CD1c-positive myeloid dendritic cell (primary cell): ENCODE results near the gene WWC1.

Experiments used
- DNase-seq: peaks from one replicate; pipeline ENCODE4 v3.0.0-alpha.2; 2016; ENCODE audit errors: extremely low spot score

WWC1 gene

GRCh38 chr5:168362097-168362885 is 70.8 kb downstream of the WWC1 start:
- no peak for DNase-seq

- no peak for DNase-seq
Observed at GRCh38 chr5:168364151-168364661, 72.8 kb downstream of the WWC1 start.

DNA sequence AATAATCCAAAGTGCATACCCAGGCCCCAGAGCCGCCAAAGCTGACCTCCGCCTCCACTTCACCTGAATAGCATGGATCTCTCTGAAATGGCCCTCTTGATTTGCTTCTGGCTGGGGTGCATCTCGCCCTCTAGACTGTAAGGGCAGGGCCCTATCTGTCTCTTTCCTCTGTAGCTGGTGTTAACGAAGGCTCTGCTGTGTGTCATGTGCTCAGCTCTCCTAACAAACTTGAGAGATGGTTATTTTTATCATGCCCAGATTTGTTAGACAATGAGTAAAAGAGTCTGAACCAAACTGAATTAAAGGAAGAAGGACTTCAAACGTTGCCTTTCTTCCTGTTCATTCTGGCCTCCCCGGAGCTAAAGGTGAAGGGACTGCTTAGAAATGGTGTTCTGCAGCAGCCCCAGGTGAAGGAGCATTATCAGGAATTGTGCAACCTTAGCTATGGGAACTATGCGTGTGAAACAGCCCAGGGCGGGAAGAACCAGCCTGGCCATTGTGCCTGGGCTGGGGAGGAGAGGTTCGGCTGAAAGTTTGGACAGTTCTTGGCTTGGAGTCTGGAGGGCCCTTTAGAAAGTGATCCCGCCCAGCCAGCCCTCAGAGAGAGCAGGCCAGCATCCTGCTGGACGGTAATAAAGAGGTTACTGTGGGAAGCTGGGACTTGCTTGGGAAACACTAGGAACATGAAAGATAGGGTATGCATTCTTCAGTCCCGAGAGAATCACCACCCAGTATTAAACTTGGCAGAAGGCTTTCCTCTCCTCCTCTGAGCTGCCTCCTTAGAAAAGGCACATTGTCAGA is 73.5 kb downstream of the WWC1 start:
- no peak for DNase-seq

- no peak for DNase-seq
Observed at GRCh38 chr5:168365581-168366081, 74.2 kb downstream of the WWC1 start.

GRCh38 chr5:168366116-168366515 is 74.7 kb downstream of the WWC1 start:
- DNase-seq, result no peak

- no peak for DNase-seq
Observed at GRCh38 chr5:168368854-168369253, 77.4 kb downstream of the WWC1 start.

GRCh38 chr5:168370831-168371230 is 79.4 kb downstream of the WWC1 start:
- no peak for DNase-seq

DNA sequence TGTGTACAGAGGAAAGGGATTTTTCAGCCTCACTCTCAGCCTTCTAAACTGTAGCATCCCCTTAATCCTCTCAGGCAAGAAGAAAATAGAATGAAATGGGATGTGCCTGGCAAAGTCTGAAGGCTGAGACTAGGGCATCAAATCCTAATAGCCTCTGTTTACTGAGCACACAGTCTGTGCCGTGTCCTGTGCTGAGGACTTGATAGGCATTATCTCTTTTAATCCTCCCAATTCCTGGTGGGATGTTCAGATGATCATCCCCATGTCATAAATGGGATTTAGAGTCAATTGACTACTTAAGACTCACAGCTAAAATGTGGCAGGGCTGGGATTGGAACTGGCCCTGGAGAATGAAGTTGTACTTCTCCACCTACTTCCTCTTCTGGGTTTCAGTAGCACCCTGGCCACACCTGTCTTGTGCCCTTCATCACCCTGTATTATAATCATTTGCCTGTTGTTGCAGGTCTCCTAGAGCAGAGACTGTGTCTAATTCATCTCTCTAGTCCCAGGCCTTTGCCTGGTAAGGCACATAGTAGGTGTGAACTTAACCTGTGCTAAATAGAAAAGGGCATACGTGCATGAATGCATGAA is 81.0 kb downstream of the WWC1 start:
- DNase-seq, result no peak

DNA sequence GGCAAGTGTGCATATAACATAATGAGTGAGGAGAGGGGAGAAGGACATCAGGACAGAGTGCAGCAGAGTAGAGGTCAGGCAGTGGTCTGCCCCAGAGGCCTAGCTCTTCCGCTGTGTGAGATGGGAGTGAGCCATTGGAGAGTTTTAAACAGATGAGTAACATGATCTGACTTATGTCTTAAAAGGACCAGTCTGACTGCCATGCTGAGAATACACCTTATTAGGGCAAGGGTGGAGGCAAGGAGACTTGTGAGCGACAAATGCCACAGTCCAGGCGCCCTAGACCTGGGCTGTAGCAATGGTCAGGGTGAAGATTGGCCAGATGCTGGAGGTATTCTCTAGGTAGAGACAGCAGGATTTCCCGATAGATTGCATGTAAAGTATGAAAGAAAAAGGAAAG is 83.1 kb downstream of the WWC1 start:
- DNase-seq, result no peak

DNA sequence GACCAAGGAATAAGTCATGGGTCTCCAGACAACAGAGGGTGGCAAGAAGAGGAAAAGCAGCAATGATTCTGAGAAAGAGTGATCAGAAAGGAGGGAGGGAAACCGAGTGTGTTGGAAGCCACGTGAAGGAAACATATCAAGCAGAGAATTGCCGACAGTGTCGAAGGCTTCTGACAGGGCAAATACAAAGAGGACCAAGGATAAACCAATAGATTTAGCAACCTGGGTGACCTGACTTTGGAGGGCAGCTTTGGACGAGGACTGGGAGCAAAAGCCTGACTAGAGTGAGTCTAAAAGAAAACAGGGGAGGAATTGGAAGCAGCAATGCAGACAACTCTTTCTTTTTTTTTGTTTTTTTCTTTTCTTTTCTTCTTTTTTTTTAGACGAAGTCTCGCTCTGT is 83.8 kb downstream of the WWC1 start:
- DNase-seq, result no peak

DNA sequence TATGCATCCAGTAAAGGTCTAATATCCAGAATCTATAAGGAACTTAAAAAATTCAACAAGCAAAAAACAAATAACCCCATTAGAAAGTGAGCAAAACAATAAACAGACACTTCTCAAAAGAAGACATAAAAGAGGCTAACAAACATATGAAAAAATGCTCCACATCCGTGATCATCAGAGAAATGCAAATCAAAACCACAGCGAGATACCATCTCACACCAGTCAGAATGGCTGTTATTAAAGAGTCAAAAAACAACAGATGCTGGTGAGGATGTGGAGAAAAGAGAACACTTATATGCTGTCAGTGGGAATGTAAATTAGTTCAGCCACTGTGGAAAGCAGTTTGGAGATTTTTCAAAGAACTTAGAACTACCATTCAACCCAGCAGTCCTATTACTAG is 86.1 kb downstream of the WWC1 start:
- DNase-seq, result no peak

DNA sequence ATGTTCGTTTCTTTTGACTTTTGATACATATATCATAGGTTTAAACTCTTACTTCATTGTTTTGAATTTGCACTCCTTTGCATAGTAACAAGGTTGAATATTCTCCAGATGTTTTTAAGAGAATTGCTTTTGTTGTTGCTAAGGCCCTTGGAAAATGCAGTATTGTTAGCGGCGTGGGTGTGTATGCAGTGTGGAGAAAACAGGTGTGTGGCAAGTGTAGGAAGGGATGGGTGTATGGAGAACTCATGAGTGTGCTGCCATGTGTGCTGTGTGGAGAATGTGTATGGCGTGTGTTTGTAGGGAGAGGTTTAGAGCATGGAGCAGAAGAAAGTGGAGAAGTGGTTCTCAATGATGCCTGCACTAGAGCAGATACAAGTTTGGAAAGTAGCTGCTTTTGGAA is 87.3 kb downstream of the WWC1 start:
- no peak for DNase-seq

- DNase-seq, result no peak
Observed at GRCh38 chr5:168382421-168382820, 91.0 kb downstream of the WWC1 start.

DNA sequence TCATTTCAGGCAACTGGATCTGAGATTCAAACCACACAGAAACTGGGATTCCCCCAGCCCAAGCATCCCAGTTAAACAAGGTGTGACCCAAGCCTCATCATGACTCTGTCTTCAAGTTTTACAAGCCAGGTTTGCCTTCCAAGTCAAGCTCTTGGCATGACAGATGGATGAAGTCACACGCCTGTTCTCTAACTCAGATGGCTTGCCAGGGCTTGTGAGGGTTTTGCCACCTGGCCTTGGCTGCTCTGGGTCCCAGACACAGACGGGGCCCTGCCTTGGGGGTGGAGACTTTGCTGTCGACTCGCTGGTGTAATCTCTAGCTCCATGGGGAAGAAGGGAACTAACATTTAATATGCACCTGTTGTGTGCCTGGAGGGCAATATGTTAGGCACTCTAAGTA is 99.0 kb downstream of the WWC1 start:
- DNase-seq, result no peak

DNA sequence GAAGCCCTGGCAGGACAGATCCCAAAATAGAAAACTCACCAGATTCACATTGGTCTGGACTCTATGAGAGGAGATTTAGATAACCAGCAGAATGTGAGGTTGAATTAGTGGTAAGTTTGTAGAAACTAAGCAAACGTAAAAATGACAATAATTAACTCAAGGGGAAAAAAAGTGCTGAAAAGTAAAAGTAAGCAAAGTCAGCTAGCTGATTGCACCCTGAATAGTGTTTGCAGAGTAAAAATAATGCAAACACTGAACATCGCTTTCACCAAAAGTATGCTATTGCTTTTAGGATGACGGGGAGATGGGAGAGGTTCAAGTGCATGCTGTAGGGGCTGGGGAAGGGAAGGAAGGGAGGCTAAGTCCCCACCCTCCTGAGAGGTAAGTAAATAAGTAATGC is 102.3 kb downstream of the WWC1 start:
- DNase-seq, result no peak

DNA sequence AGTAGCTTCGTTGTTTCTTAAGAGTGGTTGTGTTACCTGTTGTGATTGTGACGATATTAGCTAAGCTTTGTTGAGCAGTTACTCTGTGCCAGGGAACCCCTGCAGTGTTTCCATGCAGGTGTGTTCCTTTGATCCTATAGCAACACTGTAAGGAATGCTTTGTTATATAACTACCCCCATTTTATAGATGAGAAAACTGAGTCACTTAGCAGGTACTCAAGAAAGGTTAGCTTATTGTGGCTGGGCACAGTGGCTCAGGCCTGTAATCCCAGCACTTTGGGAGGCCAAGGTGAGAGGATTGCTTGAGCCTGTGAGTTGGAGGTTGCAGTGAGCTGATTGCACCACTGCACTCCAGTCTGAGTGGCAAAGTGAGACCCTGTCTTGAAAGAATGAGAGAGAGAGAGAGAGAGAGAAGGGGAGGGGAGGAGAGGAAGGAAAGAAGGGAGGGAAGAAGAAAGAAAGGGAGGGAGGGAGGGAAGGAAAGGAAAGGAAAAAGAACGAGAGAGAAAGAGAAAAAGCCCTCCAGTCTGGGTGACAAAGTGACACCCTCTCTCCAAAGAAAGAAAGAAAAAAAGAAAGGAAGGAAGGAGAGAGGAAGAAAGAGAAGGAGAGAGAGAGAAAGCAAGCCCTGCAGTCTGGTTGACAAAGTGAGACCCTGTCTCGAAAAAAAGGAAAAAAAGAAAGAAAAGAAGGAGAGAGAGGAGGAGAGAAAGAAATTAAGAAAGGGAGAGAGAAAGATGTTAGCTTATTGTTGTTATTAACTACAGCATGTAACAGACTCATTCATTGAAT is 109.2 kb downstream of the WWC1 start:
- no peak for DNase-seq

- no peak for DNase-seq
Observed at GRCh38 chr5:168401226-168401625, 109.8 kb downstream of the WWC1 start.

DNA sequence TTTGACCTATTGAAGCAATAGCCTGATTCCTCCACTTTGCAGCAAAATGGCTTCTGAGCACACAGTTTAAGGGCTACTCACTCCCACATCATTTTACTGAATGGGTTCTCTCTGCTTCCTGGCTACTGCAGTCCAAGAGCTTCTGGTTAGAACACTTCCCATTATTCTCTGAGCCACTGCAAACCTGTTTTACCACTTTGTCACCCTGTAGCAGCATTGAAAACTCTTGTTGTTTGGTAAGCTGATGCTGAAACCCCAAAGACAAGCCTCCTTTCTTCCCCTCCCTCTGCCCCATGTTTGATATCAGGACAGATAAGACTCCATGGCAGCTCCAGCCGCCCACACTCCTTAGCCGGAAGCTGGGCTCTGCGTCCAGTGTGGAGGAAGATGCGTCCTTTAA is 110.4 kb downstream of the WWC1 start:
- DNase-seq, result no peak

DNA sequence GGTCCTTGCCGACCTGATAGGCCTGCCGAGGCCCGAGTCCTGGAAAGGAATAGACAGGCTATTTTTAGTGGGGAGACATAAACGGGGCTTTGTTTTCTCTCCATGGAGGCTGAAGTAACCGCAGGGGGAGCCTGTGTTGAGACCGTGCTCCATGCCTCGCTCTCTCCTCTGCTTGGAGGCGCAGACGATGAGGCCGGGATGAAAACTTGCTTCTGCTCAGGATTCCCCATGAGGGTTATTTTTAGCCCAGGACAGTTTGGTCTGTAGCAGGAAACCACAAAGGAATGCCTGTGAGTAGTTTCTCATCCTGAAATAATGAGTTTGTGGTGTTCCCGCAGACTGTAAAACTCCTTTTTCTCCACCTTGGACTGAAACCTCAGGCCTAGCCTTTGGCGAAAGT is 112.9 kb downstream of the WWC1 start:
- DNase-seq, result no peak

- DNase-seq, result no peak
Observed at GRCh38 chr5:168407211-168407610, 115.8 kb downstream of the WWC1 start.

DNA sequence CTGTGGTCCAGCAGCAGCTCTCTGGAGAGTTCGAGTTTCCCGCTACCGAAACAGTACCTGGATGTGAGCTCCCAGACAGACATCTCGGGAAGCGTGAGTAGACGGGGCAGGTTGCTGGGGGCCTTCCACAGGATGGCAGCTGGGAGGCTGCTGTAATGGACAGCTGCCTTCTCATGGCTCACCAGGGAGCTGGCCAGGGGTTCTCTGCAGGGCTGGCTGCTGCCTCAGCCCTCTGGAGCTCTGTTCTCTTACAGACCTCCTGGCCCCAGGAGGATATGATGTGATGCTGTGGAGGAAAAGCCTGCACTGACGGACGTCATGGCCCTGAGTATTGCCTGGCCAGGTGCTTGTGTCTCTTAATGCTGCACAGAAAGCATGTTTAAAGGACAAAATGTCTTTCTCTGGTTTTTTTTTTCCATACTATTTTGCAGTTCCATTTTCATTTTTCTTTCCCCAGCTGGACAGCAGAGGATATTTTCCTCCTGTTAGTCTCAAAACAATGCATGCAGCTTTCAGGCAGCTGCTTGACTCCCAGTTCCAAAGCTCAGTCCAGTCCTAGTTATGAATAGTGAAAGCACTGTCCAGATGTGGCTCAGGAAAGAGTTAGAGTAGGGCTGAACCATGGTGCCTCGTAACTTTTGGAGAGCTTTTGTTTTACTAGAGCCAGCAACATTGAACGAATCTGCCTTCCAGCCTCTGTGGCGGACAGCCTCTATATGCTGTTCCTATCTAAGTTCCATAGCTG is 117.3 kb downstream of the WWC1 start:
- DNase-seq, result no peak
